Amniotic stem cell (primary cell): ENCODE measurements around the gene SEC14L5.
"Not testable (repeated sequence)": the region's sequence is repeated elsewhere in the genome, so short reads cannot be mapped to it uniquely, and the experiment has no call there.

ENCODE experiments used
- DNase-seq: peaks from one replicate; lab custom pipeline; 2025; lab: John Stamatoyannopoulos, UW

The SEC14L5 gene

GRCh38 chr16:4951583-4951982 lies 6.5 kb upstream of the SEC14L5 start:
- DNase-seq, result not testable (repeated sequence)

GRCh38 chr16:4954714-4955113 lies 3.4 kb upstream of the SEC14L5 start:
- no peak for DNase-seq

- DNase-seq, result no peak
These were observed 760 bp upstream of the SEC14L5 start for GRCh38 chr16:4957420-4957719.

- DNase-seq, result no peak
These were observed 644 bp downstream of the SEC14L5 start for GRCh38 chr16:4958510-4959438.

- DNase-seq, result no peak
These were observed 2.4 kb downstream of the SEC14L5 start for GRCh38 chr16:4960579-4960978.

- DNase-seq, result no peak
These were observed 4.6 kb downstream of the SEC14L5 start for GRCh38 chr16:4962716-4963115.

GRCh38 chr16:4963527-4963926 lies 5.4 kb downstream of the SEC14L5 start:
- not testable (repeated sequence) for DNase-seq

- DNase-seq, result no peak
These were observed 8.8 kb downstream of the SEC14L5 start for GRCh38 chr16:4966736-4967453.

GRCh38 chr16:4968278-4968677 lies 10.1 kb downstream of the SEC14L5 start:
- DNase-seq, result not testable (repeated sequence)

- DNase-seq, result no peak
These were observed 10.9 kb downstream of the SEC14L5 start for GRCh38 chr16:4968879-4969483.

- no peak for DNase-seq
These were observed 11.9 kb downstream of the SEC14L5 start for GRCh38 chr16:4970010-4970409.

- no peak for DNase-seq
These were observed 14.9 kb downstream of the SEC14L5 start for GRCh38 chr16:4972938-4973587.

- DNase-seq, result no peak
These were observed 17.9 kb downstream of the SEC14L5 start for GRCh38 chr16:4976079-4976478.

GRCh38 chr16:4976611-4977145 lies 18.5 kb downstream of the SEC14L5 start:
- DNase-seq, result no peak

GRCh38 chr16:4979164-4979563 lies 21.0 kb downstream of the SEC14L5 start:
- no peak for DNase-seq

GRCh38 chr16:4979736-4980660 lies 21.9 kb downstream of the SEC14L5 start:
- DNase-seq, result no peak

- DNase-seq, result no peak
These were observed 22.6 kb downstream of the SEC14L5 start for GRCh38 chr16:4980691-4981090.

- no peak for DNase-seq
These were observed 23.3 kb downstream of the SEC14L5 start for GRCh38 chr16:4981473-4981872.

- DNase-seq, result no peak
These were observed 24.1 kb downstream of the SEC14L5 start for GRCh38 chr16:4982056-4982867.
